NCI-H2196 treated with DMSO at 0.1 percent for 48 hours (cell line): ENCODE data around the gene KIF3B.
"Not testable (repeated sequence)": the region's sequence is repeated elsewhere in the genome, so short reads cannot be mapped to it uniquely, and the experiment has no call there.

ENCODE experiments used
- DNase-seq: peaks from one replicate; lab custom pipeline; 2025; ENCODE audit not compliant: unreplicated experiment; lab: John Stamatoyannopoulos, UW

KIF3B gene

DNA sequence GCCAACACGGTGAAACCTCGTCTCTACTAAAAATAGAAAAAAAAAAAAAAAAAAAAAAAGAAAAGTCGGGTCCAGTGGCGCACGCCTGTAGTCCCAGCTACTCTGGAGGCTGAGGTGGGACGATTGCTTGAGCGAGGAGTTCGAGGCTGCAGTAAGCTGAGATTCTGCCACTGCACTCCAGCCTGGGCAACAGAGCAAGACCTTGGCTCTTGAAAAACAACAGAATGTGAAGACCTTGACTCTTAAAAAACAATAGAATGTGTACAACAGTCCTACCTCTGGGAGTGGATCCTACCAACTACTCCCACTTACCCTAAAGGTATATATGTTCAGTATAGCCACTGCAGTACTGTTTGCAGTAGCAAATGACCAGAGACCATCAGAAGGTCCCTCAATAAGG, 15.1 kb downstream of the KIF3B start:
- no peak for DNase-seq

DNA sequence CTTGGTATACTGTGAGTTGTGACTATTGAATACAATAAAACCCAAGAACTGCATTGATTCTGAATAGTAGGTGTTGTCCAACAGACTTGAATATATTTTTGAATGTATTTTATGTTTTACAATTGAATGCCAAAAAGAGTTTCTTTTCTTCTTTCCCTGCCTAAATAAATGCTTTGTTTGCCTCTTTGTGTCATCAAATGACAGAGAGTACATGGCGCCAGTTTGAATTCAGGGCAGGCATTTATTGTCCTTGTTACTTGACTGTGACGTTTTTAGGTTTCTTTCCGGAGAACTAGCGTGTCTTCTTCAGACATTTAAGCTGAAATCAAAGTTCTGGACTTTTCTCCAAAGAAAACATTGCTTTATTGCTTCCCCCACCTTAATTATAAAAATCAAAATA, 16.6 kb downstream of the KIF3B start:
- DNase-seq: no peak

DNA sequence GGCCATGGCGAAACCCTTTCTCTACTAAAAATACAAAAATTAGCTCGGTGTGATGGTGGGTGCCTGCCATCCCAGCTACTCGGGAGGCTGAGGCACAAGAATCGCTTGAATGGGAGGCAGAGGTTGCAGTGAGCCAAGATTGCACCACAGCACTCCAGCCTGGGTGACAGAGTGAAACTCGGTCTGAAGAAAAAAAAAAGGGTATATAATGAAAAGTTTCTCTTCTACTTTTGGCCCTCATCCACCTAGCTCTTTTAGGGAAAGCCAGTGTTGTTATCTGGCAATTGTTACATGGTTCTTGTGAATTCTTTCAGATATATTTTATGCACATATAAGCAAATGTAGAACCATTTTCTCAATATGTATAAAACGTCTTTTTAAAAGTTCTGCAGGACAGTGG, 19.0 kb downstream of the KIF3B start:
- no peak for DNase-seq

DNA sequence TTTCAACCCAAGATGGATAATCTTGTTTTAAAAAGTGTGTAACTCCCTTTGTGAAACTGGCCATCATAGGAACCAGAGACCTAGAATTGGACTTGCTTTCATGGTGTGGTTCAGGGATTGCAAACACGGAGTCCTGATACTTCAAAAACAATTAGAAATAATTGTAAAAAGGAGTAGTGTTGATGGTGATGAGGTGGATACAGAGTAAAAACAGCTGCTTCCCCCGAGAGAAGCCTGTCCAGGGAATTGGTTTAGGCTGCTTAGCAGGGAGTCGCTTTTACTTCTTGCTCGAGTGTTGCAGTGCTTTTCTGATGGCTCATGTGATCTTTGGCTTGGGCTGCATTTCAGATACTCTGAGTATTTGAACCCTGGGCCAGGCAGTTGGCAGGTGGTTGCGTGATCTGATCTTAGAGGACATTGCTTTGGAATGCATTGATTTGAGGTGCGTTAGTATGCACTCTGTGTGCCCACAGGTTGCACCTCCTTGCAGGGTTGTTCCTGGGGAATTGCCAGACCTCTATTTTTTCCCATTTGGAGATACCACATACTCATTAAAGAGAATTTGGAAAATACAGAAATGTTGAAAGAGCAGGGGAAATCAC, 19.5 kb downstream of the KIF3B start:
- no peak for DNase-seq

DNA sequence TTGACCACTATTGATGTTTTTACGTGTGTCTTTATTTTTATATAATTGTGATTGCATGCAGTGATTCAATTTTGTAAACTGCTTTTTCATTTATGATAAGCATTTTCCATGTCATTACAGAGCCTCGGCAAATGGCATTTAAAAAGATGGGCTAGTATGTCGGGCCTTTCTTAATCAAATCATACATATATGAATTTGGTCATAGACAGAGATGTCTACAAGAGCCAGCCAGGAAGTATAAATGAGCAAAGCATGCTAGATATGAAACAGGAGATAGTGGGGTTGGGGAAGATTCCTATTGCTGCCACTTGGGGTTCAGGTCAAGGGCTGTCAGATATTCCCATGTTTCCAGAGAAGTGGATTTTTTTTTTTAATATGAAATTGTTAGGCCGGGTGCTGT, 20.0 kb downstream of the KIF3B start:
- DNase-seq: no peak

DNA sequence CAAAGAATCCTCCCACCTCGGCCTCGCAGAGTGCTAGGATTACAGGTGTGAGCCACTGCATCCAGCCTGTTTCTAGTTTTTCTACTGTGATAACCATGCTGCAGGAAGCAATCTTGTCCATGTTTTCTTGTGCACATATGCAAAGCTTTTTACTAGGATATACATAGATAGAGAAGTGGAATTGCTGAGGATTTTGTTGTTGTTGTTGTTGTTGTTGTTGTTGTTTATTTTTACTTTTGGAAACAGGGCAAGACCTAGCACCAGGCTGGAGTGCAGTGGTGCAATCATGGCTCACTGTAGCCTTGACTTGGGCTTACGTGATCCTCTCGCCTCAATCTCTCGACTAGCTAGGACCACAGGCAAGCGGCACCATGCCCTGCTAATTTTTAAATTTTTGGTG, 23.2 kb downstream of the KIF3B start:
- DNase-seq: no peak

DNA sequence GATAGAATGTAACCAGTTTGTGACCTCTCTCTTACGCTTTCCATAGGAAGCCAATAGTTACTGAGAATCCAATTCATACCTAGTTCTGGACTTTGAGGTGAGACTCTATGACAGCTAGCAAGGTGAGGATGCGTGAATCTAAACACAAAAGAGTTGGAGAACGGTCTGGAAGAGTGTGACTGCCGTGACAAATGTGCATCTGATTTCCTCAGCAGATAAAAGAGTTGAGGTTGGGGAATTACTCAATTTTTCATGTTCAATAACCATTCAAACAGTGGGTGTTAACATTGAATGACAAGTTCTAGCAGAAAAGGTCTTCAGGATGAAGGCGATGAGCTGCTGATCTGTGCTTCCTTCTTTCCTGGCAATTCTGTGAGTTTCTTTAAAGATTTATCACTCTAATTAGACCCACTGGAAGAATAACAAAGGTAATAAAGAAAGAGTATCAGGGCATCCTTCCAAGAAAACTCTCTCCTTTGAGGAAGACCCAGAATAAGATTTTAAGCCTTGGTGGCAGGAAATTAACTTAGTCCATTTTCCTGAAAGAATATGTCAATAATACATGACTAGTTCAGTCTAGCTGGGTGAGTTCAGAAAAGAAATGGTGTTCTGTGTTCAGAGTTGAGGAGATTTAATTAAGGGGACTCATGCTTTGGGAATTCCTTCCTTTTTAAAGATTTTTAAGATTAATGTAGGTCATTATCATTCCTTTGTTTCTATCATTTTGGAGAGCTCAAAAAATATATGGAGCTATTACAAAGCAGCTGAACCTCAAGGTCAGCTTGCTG, 24.5 kb downstream of the KIF3B start:
- DNase-seq: no peak

DNA sequence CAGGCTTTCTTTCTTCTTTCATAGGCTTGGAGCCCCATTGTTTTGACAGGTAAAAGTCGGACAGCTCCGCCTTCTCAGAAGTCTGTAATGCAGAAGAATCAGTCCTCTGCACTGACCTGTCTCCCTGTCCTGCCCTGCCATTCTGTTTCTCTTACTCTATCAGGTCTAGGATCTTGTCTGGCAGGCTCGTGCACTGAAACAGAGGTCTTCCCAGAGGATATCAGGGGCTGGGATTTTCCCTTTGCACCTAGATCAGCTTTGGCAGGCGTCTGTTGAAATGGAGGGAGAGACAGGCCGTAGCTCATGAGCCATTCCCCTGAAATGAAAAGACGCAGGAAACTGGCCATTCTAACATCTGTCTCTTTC, 25.0 kb downstream of the KIF3B start:
- DNase-seq: no peak

DNA sequence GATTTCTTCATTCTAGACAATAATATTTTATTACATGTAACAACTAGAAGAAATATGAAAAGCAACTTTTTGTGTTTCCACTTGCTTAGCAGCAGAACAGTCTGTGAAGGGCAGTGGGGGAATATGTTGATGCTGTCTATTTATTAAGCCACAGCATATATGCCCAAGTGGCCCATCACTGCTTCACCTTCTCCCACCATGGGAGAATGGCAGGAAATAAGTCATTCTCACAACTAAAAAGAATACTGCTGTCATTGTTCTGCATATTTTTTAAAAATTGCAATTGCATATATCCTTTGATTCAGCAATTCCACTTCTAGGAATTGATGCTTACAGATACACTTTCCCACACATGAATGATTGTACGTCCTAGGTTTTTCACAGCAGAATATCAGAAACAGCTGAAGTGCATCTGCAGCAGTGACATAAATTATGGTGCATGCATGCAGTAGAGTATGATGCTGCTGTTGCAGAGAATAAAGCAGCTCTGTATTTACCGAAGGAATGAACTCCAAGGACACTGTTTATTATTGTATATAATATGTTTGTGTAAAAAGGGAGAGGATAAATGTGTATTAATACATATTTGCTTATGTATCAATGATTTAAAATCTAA, 26.8 kb downstream of the KIF3B start:
- DNase-seq: no peak

DNA sequence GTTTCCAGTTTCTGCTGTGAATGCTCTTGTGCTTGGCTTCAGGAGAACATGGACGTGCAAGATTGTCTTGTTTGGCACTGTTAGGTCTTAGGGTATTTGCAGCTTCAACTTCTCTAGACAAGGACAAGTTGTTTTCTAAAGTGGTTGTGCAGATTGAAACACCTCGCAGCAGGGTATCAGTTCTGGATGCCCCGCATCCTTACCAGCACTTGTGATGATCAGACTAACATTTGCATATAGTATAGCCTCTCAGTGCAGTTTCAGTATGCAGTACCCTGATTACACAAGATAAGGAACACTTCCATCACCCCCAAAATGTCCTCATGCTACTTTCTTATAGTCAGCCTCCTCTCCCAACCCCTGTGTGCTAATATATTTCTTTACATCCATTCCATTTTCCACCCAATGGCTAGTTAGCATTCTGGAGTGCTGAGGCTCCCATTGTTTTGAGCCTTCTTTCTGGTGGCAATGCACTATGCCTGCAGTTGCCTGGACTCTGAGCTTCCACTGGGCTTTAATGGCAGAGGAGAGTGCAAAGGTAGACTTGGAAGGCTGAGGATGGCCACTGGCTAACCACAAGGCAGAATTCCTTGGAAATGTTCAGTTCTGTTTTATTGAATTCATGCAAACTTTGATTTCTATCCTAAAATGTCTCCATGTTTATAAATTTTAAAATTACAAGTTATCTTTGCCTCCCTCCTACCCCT, 35.4 kb downstream of the KIF3B start:
- DNase-seq: no peak

DNA sequence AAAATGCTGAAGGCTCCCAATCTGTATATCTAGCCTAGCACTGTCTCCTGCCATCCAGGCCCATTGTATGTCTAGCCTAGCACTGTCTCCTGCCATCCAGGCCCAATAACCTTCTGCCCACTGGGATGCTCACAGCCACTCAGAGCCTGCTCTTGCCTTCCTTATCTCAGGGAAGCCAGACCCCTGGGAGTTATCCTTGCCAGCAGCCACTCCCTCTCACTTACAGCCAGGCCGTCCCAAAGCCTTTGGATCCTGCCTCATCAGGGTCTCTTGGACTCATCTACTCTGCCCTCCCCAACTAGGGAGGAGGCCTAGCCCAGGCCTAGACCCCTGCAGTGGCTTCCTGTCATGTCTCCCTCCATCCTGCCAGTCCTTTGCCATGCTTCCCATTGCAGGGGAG, 37.3 kb downstream of the KIF3B start:
- no peak for DNase-seq

DNA sequence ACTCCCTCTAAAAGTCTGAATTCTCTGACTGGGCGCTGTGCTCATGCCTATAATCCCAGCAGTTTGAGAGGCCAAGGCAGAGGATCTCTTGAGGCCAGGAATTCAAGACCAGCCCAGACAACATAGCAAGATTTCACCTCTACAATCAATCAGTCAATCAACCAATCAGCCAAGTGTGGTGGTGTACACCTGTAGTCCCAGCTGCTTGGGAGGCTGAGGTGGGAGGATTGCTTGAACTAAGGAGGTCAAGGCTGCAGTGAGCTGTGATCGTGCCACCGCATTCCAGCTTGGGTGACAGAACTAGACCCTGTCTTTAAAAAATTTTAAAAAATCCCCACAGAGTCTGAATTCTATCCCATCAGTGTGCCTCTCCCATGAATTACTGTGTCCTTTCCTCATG, 37.9 kb downstream of the KIF3B start:
- no peak for DNase-seq

DNA sequence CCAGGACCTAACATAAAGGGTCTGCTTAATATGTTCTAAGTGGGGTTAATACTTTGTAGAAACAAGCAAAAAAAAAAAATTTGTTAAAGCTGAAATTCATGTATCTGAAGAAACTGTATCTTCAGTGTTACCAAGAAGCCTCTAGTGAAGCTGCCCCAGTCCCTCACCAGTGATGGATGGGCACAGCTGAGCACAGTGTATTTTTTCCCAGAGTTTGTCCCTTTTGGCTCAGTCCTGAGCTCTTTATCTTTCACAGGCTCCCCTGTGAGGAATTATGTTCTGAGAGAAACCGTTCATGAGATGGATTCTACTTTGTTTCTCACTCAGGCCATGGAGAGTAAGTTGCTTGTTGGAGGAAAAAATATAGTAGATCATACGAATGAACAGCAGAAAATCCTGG, 38.4 kb downstream of the KIF3B start:
- no peak for DNase-seq

DNA sequence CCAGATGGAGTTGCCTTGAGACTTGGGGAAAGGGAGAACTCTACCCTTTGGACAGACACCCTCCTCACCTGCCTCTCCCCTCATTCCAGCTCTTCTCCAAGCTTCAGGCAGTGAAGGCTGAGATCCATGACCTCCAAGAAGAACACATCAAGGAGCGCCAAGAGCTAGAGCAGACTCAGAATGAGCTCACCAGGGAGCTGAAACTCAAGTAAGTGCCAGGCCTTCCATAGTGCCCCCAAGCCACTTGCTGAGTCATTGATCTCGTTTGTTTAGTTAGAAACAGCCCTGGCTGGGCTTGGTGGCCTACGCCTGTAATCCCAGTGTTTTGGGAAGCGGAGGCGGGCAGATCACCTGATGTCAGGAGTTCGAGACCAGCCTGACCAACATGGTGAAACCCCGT, 39.2 kb downstream of the KIF3B start:
- no peak for DNase-seq

DNA sequence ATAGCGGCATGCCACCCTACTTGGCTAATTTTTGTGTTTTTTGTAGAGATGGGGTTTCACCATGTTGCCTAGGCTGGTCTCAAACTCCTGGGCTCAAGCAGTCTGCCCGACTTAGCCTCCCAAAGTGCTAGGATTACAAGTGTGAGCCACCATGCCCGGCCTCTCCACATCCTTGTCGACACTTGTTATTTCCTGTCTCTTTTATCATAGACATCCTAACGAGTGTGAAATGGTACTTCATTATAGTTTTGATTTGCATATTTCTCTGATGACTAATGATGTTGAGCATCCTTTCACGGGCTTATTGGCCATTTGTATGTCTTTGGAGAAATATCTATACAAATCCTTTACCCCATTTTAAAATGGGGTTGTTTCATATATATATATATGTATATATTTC, 41.6 kb downstream of the KIF3B start:
- DNase-seq: no peak

DNA sequence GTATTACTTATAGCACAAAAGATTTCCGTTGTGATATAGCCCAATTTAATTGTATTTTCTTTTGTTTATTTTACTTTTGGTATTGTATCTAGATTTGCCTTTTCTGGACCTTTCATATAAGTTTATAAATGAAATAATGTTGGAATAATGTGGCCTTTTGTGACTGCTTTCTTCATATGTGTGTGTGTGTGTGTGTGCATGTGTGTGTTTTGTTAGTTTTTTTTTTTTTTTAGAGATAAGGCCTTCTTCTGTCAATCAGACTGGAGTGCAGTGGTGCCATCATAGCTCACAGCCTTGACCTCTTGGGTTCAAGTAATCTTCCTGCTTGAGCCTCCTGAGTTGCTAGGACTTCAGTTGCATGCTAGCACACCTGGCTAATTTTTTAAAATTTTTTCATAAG, 42.9 kb downstream of the KIF3B start:
- DNase-seq: no peak

DNA sequence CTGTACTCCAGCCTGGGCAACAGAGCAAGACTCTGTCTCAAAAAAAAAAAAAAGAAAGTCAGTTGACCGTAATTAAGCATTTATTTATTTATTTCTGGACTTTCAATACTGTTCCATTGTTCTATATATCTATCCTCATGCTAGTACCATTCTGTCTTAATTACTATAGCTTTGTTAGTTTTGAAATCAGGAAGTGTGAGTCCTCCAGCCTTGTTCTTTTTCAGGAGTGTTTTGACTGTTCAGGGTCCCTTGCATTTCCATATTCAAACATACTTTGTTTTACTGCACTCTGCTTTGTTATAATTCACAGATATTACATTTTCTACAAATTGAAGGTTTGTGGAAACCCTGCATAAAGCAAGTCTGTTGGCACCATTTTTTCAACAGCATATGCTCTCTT, 43.9 kb downstream of the KIF3B start:
- DNase-seq: no peak

DNA sequence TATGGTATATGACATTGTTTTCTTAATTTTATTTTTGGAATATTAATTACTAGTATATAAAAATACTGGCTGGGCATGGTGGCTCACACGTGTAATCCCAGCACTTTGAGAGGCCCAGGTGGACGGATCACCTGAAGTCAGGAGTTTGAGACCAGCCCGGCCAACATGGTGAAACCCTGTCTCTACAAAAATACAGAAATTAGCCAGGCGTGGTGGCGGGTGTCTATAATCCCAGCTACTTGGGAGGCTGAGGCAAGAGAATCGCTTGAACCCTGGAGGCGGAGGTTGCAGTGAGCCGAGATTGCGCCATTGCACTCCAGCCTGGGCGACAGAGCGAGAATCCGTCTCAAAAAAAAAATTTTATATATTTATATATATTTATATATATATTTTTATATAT, 44.8 kb downstream of the KIF3B start:
- not testable (repeated sequence) for DNase-seq

DNA sequence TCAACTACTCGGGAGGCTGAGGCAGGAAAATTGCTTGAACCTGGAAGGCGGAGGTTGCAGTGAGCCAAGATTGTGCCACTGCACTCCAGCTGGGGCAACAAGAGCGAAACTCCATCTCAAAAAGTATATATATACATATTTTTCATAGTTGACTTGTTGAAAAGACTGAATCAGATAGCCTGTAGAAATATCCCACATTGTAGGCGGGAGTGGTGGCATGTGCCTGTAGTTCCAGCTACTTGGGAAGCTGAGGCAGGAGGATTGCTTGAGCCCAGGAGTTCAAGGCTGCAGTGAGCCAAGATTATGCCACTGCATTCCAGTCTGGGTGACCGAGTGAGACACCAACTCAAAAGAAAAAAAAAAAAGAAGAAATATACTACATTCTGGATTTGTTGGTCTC, 46.3 kb downstream of the KIF3B start:
- not testable (repeated sequence) for DNase-seq

DNA sequence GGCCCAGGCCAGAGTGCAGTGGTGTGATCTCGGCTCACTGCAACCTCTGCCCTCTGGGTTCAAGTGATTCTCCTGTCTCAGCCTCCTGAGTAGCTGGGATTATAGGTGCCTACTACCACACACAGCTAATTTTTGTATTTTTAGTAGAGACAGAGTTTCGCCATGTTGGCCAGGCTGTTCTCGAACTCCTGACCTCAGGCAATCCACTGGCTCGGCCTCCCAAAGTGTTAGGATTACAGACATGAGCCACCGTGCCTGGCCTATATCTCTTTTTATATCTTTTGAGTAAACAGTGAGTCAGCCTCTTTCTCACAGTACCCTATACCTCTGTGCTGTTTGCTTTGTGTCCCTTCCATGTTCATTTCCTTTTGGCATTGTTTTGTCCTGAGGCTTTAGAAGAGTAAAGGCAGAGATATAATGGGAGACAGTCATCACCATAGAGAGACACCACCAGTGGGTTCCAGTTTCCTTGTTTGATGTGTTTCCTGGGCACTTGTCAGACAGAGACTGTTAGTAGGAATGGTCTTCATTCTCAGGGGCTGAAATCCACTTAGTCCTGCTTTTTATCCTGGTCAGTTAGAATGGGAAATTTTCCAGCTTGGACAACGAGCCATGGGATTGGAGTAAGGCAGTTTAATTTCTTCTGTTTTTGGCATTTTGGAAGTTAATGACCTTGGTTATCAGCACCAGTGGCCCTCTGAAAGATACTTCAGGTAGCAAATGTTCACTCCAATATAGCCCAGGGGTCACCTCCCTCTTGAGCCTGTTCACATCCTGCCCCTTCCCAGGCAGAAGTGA, 48.5 kb downstream of the KIF3B start:
- DNase-seq: peak; percentile 78

DNA sequence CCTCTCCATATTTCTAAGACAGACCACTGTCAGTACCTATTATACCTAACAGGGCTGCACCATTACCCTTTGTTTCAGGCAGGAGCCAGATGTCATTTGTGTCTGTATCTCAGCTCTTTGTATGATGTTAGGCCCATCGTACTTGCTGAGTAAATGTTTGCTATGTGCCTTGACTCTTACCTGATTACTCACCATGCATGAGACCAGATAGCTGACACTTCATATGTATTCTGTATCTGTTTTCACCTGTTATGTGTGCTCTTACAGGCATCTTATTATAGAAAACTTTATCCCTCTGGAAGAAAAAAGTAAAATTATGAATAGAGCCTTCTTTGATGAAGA, 49.0 kb downstream of the KIF3B start:
- peak; percentile 44 for DNase-seq
